Measurements from ENCODE around the gene WSCD1.
A peak's percentile ranks its signal among the peaks of the same experiment; 100 is the strongest.

The WSCD1 gene

DNA sequence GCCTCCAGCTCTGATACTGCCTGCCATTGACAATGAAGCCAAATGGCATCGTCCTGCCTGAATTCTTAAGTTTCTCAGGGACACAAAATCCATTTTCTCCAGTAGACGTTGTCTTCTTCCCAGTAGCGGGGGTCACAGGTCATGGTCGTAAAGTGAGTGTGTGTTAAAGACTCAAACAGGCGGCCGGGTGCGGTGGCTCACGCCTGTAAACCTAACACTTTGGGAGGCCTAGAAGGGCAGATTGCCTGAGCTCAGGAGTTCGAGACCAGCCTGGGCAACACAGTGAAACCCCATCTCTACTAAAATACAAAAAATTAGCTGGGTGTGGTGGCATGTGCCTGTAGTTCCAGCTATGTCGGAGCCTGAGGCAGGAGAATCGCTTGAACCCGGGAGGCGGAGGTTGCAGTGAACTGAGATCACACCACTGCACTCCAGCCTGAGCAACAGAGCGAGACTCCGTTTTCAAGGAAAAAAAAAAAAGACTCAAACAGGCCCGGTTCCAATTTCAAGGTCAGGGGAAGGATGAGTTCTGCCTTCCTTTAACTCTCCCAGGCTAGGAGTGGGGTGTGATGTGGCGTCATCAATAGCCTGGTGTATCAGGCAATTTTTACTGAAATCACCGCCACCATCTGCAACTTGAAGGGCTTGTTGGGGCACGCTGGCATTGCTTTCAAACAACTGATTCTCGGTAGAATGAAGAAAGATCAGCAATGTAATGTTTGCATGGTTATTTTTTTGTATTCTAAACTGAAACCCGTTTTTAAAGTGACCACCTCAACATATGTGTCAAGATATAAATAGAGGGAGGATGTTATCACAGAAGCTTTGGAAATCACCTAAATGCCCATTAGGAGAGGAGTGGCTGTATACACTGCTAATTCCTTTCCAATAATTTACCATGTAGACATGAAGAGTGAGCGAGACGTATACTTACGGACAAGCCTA, 91.0 kb downstream of the WSCD1 start:
- DNase-seq, result no peak

DNA sequence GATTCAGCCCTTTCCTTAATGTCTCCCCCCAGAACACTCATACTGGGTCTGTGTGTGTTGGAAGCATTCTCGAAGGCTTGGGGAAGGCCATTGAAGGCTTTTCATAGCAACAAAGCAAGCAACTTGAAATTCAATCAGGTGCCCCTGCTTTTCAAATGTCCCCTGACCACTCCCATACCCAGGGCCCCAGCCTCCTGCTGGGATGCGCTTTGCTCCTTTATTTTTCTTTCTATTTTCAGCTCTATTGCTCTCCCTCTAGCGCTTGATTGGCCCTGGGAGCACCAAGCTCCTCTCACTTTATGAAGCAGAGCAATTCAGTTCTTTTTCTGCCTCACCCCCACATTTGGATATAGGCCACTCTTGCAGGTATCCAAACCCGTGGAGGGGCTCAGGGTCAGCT, 92.0 kb downstream of the WSCD1 start:
- DNase-seq, result peak; percentile 40

DNA sequence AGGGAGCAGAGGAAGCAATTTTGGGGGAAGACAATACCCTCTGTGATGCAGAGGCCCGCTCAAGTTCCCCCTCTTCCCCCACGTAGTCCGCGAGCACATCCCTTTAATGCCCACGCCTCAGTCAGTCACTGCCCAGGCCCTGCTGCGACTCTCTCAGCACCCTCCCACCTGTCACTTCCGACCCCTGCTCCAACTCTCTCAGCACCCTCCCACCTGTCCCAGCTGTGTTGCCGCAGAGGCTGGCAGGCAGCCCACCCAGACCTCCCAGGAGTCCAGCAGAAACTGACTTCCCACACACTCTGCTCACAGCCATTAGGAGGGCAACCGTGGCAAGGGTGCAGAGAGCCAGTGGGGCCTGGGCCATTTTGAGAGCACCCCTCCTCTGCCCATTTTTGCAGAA, 92.7 kb downstream of the WSCD1 start:
- peak; percentile 20 for DNase-seq

DNA sequence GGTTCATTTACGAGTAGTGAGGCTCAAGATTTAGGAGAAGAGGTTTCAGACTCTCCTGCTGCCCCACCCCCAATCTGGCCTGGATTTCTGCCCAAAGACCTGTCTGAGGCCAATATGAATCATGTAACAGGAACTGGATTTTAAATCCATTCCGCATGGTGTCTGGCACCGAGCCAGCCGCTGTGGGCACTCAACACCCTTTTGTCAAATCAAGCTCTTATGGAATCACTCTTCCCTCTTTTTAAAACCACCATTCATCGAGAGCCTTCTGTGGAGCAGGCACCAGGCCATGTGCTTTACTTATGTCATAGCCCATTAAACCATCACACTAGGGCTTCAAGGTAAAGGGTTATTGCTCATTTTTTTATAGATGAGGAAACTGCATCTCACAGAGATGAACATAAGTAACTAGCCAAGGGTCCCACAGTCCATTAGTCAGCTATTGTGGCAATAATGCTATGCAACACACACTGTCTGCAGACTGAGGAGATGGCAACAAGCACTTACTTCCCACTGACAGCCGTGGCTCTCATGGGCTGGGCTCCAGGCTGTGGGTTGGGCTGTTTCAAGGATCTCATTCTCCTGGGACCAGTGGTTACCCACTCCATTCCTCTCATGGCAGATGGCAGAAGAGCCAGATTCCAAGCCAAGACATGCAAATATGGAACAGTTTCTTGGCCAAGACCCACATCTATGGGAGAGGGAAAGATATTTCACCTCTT, 93.6 kb downstream of the WSCD1 start:
- DNase-seq, result no peak

DNA sequence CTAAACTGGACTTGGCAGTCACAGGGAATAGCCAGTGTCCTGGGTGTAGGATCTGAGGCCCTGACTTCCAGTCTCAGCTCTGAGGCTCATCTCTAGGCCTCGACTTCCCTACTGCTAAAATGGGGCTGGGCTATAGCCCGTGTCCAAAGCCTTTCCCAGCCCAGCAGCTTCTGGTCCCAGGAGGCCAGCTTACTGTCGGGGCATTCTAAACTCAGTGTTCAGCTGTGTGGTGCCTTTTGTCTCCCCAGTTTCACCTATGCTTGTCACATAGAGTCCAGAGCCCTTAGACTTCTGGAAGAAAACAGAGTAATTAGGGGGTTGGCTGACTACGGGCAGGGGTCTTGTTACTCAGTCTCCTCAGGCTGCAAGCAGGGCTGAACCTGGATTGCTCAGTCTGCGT, 94.8 kb downstream of the WSCD1 start:
- DNase-seq, result no peak

DNA sequence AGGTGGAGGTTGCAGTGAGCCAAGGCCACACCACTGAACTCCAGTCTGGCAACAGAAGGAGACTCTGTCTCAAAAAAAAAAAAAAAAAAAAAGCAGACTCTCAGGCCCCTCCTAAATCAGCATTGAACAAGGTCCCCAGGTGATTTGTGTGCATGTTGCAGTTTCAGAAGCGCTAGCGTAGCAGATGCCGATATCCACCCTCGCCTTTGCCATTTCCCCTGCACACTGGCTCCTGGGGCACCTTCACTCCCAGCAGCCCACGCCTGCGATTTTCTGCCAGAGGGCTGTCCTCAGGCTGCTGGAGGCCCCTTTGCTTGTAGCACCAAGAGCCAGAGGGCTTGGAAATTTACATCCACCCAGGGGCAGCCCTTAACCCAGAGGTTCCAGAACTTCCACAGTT, 95.6 kb downstream of the WSCD1 start:
- DNase-seq, result no peak

DNA sequence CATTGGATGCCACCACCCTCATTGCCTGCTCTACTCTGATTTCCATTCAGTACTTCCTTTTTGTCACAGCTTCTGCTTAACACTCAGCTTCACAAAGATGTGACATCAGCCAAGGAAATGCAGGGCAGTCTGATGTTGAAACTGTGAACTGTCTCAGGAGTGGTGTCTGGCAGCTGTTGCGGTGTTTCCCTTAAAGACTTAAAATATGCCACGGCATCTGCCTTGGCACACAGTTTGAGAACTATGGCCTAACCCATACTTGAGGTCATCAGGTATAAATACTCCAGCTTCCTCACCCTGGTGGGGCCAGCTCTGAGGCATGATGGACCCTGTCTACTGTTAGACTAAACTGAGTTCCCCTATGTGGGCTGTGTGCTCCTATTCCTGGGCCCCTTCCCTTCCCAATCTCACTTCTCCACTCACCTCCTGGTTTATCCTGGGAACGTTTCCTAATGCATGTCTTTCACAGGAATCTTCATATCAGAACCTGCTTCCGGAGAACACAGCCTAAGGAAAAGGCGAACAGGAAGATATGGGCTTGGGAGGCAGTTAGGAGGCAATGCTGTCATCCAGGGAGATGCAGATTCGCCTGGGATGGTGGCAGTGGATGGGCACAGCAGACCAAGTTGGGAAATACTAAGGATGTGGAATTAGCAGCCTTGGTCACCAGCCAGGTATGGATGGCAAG, 96.5 kb downstream of the WSCD1 start:
- DNase-seq, result no peak

DNA sequence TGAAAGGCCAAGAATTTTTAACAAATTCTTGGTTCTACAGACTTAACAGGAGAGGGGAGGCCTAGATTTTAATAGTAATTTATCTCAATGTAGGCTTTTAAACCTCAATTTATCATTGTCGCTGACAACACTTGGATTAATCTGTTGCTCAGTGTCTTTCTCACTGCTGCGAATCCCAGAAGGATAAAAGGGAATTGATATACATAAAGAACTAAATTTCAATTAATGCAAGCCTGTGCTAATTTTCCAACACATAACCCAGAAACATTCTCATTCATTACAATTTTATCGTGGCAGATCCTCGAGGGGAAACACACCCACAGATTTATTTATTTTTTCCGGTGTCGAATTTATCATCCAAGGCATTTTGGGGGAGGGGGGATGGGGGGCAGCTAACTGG, 98.1 kb downstream of the WSCD1 start:
- DNase-seq, result no peak

DNA sequence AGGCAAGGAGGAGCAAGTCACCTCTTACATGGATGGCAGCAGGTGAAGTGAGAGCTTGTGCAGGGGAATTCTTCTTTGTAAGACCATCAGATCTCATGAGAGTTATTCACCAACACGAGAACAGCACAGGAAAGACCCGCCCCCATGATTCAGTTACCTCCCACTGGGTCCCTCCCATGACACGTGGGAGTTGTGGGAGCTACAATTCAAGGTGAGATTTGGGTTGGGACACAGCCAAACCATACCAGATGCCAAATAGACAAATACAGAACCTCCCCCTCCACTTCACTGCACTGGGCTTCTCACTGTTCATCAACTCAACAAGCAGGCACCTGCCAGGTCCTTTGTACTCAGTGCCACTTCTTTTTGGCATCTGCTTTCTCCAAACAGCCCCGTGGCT, 100.2 kb downstream of the WSCD1 start:
- DNase-seq, result no peak

DNA sequence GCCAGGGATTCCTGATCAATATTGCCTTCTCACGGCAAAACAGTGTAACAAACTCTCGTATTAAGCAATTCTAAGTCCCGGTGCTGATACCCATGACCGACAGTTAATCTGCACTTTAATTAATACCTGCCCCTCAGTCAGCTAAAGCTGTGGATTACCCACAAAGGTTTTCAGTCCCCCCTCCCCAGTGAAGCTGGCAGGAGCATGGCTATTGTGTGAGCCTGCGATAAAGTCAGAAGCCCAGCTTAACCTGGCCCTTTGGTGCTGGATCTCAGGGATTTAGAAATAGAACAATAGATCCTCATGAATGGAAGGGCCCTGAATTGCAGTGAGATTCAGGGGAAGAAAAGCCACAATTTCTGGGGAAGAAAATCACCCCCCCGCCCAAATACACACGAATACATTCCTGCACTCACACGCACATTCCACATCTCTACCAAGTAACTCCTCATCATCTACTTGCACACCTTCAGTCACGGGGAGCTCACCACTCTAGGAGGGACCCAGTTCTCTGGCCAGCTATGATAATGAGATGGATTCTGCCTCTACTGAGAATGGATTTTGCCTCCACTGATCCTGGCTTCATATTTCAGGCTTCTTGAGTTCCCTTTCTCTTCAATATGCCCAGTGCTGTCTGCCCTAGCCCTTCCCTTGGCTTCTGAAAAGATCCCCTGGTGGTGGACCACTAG, 102.6 kb downstream of the WSCD1 start:
- peak; percentile 22 for DNase-seq

DNA sequence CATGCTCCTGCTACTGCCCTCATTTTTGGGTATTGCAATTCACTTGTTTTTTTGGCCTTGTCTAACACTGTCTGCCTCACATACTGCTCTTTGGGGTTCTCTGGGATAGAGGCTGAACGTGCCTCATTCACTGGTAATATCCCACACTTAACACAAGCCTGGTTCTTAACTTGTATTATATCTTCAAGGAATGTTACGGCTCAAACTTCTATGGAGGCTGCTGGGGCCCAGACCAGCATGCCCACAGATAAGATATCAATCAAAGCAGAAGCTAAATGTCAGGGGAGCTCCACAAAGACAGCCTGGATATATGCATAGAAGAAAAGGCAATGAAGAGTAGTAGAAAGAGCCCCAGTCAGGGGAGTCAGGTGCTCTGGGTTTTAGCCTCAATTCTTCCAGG, 103.5 kb downstream of the WSCD1 start:
- DNase-seq, result no peak

Measured in retina (tissue), 1 donor.